Lower leg skin (tissue), 4 donors: ENCODE measurements around the gene IMP4. TPM values are rescaled to one million over a fixed set of nuclear protein-coding genes. Genes with fewer than 3 reads are reported as not detected.

Experiments
- DNase-seq, 2 donors: peaks; one replicate each; pipeline ENCODE4 v3.0.0-alpha.2; 2019; ENCODE audit warnings: low spot score in 2 of 2
- H3K4me3 ChIP-seq: fragments of 200-600 bp; sonication (generic); 2 replicates; pipeline ENCODE4 v1.5.1; 2017; ENCODE audit warnings: mild to moderate bottlenecking, low read depth; ENCODE audit not compliant: poor library complexity, severe bottlenecking
- POLR2A ChIP-seq, 2 donors: fragments of 450-650 bp; IDR thresholded peaks; one replicate each; pipeline ENCODE4 v1.6.1; 2016 to 2017; ENCODE audit warnings: antibody characterized with exemption in 2 of 2, mild to moderate bottlenecking in 1 of 2, moderate library complexity in 1 of 2
- WGBS, 2 donors: methylation state at CpG; one replicate each; pipeline ENCODE4 v1.1.5; 2018; 5-methylcytosine and 5-hydroxymethylcytosine counted together
- intact Hi-C: fragments of 100-400 bp; cut with DNase I; formaldehyde crosslinking; loops from one replicate; pipeline ENCODE4 v1.15.0; 2023; ENCODE audit warnings: low total_unique reads
- total RNA-seq, 4 donors: library from RNA; depleted of rRNA; stranded (reverse); fragments of >200 nt; gene quantifications; one replicate each; pipeline ENCODE4 v1.1.0, GENCODE V29; 2016
- TF ChIP-seq, protein P1 (sequence below), 3 donors: fragments of 450-650 bp; IDR thresholded peaks; one replicate each; pipeline ENCODE4 v1.5.1; 2016; ENCODE audit warnings: antibody characterized with exemption in 3 of 3, mild to moderate bottlenecking in 3 of 3, moderate library complexity in 2 of 3

IMP4 gene
- total RNA-seq, 4 donors from 2014 or later = 84.8 to 98.1 (median 97.0) TPM

DNA sequence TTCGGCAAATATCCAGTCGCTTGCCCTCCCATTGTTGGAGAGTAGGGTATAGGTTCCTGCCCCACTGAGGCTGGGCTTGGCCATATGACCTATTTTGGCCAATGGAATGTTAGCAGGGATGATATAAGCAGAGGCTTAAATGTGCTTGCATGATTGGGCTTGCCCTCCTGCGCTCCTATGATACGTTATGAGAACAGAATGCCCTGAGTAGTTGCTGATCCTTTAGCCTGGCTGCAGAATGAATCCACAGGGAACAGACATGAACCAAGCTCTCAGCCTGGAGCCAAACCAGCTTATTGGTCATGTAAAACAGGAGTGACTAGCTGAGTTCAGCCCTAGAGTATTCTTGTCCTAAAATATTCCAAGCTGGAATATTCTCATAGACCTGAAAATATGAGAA is 34.8 kb upstream of the IMP4 start:
- DNase-seq = no peak
- 79 to 90% methylated on average over 4 of the region's 4 CpGs for WGBS, 2 donors
- H3K4me3 ChIP-seq = no peak overlapping the region
- no peak for TF ChIP-seq POLR2A (IDR thresholded peaks at IDR 0.05)
- TF ChIP-seq, protein P1, sequence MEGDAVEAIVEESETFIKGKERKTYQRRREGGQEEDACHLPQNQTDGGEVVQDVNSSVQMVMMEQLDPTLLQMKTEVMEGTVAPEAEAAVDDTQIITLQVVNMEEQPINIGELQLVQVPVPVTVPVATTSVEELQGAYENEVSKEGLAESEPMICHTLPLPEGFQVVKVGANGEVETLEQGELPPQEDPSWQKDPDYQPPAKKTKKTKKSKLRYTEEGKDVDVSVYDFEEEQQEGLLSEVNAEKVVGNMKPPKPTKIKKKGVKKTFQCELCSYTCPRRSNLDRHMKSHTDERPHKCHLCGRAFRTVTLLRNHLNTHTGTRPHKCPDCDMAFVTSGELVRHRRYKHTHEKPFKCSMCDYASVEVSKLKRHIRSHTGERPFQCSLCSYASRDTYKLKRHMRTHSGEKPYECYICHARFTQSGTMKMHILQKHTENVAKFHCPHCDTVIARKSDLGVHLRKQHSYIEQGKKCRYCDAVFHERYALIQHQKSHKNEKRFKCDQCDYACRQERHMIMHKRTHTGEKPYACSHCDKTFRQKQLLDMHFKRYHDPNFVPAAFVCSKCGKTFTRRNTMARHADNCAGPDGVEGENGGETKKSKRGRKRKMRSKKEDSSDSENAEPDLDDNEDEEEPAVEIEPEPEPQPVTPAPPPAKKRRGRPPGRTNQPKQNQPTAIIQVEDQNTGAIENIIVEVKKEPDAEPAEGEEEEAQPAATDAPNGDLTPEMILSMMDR (IDR thresholded peaks at IDR 0.05) = no peak
- intact Hi-C loops = no loop called here

DNA sequence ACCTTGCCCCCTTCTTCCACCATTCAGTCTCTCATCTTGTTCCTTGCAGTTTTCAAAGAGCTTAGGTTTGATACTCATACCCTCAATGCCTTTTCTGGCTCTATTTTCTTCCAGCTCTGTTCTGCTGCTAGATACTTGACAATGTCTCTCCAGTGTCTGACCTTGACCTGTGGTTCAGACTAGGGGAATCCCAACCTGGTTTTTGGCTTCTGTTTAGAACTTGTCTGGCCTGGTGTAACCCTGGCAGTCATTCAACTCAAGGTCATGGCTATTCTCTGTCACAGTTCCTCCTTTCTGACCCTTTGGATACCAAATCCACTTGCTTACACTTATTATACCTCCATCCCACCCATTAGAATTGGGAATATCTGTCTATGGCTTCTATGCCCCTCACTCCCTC is 31.8 kb upstream of the IMP4 start:
- DNase-seq = no peak
- H3K4me3 ChIP-seq = no peak overlapping the region
- intact Hi-C loops = no loop called here
- no peak for TF ChIP-seq POLR2A (IDR thresholded peaks at IDR 0.05)
- TF ChIP-seq, protein P1 (IDR thresholded peaks at IDR 0.05) = no peak

DNA sequence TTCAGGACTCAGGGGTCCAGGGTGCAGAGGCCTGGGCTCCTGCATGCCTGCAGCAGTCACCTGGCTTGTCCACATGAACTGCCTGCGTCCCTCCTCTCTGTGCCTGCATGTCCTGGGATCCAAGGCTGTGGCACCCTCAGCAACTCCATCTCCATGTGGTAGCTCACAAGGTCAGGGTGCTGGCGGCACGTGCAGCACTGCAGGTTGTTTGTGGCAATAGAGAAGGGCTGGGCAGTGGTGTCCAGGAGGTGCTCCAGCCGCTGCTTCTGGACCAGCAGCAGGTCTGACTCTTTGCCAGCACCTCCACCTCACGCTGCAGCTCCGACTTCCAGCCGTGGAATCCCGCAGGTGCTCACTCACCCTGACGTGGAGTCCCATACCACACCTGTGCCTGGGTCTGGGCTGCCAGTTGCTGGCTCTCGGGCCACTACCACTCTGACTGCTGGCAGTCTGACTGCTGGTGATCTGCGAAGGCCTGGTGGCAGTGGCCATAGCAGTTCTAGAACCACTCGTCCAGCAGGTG is 28.8 kb upstream of the IMP4 start:
- no peak for DNase-seq
- WGBS, 2 donors = 70 to 80% methylated on average over 4 to 12 of the region's 12 CpGs
- TF ChIP-seq, protein P1 (IDR thresholded peaks at IDR 0.05) = no peak
- TF ChIP-seq POLR2A (IDR thresholded peaks at IDR 0.05) = no peak
- no peak overlapping the region for H3K4me3 ChIP-seq
- intact Hi-C loops = no loop called here

DNA sequence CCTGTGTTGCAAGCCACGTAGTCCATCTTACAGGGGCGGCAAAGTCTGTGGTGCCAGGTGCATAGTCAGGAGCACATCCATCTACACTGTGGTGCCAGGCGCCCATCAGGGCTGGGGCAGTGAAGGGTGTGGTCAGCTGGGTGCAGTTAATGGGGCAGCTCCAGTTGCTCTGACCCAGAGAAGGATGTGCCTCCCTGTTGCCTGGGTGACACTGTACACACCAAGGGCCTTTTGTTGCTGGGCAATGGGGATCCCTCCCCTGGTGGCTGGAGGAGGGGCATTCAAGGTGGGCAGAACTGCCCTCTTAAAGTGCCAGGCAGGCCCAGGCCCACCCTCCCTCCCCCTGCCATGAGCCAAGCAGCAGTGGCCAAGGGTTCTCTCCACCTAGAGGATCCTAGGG is 28.3 kb upstream of the IMP4 start:
- WGBS, 2 donors = 93 to 96% methylated on average over 3 of the region's 3 CpGs
- no peak overlapping the region for H3K4me3 ChIP-seq

DNA sequence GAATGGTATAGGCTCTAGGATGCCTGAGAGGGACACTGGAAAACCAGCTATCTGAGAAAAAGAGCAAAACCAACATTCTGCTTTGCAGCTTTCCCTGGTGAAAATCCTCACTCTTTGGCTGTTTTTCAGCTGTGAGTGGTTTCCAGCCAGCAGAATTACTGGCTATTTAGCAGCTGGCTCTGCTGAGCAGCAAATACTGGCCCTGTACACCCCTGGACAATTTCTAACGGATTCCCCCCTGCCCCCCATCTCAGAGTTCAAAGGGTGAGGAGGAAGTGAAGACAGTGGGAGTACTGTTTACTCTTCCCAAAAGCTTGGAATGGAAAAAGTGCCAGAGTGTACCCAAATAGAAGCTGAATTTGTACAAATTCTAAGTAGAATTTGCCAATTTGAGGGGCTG is 26.1 kb upstream of the IMP4 start:
- TF ChIP-seq, protein P1 (IDR thresholded peaks at IDR 0.05) = no peak
- TF ChIP-seq POLR2A (IDR thresholded peaks at IDR 0.05) = no peak
- intact Hi-C loops = no loop called here
- DNase-seq = no peak
- H3K4me3 ChIP-seq = no peak overlapping the region
- 0 to 12% methylated on average over 1 of the region's 1 CpG for WGBS, 2 donors

More for the DNA sequence above, 28.3 kb upstream of the IMP4 start:
- DNase-seq = no peak
- no peak for TF ChIP-seq POLR2A (IDR thresholded peaks at IDR 0.05)
- TF ChIP-seq, protein P1 (IDR thresholded peaks at IDR 0.05) = no peak
- intact Hi-C loops = no loop called here

DNA sequence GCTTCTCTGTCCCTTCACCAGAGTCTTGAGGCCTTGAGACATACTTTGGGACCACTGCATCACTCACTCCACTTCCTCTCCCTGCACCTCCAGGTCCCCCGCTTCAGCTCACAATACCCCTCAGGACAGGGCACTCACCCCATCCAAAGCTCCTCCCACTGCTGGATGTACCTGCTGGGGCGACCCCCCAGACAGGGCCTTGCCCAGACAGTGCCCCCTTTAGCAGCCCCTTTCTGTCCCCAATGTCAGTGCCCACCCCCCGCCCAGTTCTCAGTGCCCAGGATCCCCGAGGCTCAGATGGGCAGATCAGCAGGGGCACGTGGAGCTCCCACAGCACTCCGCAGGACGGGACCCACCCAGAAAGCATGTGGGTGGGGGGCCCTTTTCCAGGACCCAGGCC is 23.8 kb upstream of the IMP4 start:
- intact Hi-C loops = no loop called here
- 77 to 85% methylated on average over 5 to 7 of the region's 7 CpGs for WGBS, 2 donors
- H3K4me3 ChIP-seq = no peak overlapping the region
- DNase-seq = no peak
- TF ChIP-seq POLR2A (IDR thresholded peaks at IDR 0.05) = no peak
- TF ChIP-seq, protein P1 (IDR thresholded peaks at IDR 0.05) = no peak
